HPDE6-E6E7 (cell line): ENCODE measurements around the gene ZCCHC13.
"Not testable (repeated sequence)": the region's sequence is repeated elsewhere in the genome, so short reads cannot be mapped to it uniquely, and the experiment has no call there.

ENCODE experiments used
- DNase-seq: peaks from one replicate; pipeline ENCODE4 v3.0.0; 2011; ENCODE audit warnings: missing footprints; ENCODE audit errors: extremely low spot score

The ZCCHC13 gene

DNA sequence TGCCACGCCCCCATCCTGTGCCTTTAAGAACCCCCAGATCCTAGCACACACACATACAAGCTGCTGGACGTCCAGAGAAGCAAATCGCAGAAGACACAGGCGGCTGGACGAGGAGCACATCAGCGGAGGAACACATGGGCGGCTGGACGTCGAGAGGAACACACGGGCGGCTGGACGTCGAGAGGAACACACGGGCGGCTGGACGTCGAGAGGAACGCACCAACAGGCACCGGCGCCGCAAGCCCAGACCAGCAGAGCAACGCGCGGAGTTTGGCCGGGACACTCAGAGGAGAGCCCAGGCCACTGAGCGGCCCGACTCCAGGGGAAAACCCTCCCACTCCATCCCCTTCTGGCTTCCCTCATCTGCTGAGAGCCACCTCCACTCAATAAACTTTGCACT, 17.2 kb downstream of the ZCCHC13 start:
- DNase-seq, result no peak

DNA sequence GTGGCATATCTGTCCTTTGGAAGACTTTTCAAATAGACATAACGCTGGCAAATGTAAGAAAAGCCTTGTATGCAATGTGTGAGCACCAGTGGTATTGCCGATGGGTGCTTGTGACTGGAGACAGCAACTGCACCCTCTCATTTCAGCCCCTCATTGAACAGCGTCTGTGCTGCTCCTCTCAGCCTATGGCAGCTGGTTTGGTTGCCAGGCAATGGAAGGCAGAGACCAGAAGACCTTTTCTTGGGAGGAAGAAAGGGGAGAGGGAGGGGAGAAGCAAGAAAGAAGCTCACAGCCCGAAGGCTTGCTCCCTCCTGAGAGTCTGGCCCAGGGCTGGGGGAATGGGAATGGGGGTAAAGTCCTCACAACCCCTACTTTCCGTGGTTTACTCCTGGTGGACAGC, 20.2 kb downstream of the ZCCHC13 start:
- no peak for DNase-seq

DNA sequence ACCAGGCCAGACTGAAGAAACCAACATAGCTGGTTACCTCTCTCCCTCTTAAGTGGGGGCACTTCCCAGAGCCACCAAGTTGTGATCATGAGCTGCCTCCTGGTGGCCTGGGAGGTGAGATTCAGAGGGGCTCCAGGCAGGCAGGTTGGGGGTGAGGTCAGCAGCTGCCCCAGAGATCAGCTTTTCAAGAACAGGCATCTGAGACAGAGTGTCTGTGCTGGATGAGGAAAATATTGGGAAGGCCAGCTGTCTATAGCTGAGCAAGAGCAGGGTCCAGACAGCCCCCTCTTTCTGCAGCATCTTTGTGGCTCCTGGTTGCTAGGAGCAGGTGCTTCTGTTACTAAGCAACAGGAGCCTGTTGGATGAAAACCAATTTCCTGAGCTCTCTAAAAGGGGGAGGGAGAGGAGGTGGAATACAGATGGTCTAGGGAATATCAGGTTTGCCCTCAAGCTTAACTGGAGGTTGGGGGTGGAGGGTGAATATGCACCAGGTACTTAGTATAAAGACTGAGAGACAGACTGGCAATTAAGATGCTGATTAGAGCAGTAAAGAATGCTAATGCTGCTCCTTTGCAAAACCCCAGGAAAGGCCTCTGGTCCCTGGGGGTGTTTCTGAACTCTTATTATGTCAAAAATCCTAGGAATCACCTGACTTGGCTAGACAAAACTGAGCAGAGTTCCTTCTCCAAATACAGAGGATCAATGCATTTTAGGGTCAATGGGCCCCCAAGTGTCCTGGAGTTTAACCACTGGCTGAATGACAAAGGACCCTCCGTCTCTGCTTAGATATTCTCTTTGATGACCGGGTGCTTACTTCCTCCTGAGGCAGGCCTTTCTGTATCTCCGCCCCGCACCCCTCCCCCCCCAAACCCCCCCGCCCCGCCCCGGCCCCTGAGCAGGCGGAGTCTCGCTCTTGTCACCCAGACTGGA, 21.4 kb downstream of the ZCCHC13 start:
- DNase-seq, result no peak

DNA sequence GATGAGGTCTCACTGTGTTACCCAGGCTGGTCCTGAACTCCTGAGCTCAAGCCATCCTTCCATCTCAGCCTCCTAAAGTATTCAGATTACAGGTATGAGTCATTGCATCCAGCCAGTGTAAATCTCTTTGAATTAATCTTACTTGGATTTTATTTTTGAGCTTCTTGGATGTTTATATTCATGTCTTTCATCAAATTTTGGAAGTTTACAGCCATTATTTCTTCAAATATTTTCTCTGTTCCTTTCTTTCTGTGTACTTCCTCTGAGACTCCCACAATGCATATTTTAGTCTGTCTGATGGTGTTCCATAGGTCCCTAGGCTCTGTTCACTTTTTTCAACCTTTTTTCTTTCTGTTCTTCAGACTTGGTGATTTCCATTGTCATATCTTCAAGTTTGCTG, 34.9 kb downstream of the ZCCHC13 start:
- no peak for DNase-seq

DNA sequence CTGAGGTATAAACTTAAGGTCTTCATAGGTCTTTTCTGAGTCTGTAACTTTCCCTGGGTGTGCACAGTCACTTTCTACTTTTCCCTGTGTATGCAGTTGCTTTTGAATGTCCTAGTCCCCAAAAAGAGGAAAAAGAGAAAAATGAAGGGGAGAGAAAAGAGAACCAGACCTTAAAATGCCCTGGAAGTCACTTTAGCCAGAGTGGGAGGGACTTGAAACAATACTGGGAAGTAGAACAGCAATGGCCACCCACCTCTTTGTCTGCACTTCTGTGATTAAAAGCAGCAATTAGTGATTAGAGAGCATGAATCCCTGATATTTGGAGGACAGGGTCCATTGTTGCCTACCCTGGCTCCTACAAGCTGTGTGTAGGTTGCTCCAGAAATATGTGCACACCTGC, 36.1 kb downstream of the ZCCHC13 start:
- DNase-seq, result no peak

DNA sequence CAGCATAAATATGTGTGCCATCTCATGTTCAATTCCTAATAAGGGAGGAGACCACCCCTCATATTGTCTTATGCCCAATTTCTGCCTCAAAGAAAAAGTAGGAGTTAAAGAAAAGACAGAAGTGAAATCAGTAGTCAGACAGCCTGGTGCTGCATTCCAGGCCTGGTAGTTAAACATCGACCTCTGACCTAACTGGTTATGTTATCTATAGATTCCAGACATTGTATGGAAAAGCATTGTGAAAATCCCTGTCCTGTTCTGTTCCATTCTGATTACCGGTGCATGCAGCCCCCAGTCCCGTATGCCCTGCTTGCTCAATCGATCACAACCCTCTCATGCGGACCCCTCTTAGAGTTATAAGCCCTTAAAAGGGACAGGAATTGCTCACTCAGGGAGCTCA, 38.2 kb downstream of the ZCCHC13 start:
- not testable (repeated sequence) for DNase-seq

DNA sequence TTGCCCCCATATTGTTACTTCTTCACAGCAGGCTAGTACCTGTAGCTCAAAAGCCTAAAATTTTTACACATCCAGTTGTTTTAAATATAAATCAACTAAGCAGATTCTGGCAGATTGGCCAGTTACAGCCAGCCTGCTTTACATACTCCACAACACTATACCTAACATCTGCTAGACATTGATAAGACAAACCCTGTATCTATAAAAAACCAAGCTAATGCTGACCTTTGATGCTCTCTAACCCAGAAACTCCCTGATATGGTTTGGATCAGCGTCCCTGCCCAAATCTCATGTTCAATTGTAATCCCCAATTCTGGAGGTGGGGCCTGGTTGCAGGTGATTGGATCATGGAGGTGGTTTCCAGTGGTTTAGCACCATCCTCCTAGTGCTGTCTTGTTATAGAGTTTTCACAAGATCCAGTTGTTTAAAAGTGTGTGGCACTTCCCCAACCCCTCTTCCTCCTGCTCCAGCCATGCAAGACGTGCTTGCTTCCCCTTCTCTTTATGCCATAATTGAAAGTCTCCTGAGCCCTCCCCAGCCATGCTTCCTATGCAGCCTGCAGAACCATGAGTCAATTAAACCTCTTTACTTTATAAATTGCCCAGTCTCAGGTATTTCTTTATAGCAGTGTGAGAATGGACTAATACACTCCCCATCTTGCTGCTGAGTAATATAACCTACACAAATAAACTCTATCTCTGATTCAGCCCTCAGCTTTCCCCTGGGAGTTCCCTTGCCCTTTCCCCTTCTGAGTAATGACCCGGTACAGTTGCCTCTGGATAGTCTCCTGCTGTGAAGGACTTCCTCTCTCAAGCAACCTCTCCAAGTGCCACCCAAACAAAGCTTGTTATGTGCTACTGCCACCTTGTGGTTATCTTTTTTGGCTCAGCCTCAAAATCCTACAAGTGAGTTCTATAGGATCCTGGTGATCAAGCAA, 39.6 kb downstream of the ZCCHC13 start:
- peak; percentile 51 for DNase-seq

DNA sequence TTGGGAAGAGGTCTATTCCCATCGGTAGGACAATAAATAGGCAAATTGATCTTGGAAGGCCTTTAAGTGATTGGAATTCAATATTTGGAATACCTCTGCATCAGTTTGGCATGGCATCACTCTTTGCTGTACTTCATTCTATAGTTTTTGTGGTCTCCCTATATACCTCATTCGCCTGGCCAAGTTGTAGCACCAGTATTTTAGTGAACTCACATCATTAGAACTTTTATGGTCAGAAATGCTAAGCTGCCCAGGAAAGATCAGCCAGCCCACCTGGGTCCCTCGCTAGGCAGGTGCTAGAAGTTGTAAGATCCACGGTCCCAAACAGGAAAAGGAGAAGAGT, 40.3 kb downstream of the ZCCHC13 start:
- DNase-seq, result no peak

DNA sequence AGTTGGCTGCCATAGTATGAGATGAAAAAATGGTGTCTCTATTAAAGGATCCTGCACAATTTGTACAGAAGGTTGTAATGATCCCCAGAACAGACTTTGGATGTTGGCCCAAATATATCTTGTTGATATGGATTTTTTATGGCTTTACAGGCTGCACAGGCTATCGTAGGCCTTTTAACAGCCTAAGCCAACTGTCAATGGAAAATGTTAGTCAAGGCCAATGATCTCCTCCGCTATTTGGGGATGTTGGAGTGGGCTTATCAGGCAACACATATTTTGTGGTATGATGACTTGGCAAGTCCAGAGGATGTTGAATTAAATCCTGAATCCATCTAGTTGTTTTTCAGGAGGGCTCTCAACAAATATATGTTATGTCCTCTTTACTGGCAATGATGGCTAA, 42.1 kb downstream of the ZCCHC13 start:
- DNase-seq, result no peak

DNA sequence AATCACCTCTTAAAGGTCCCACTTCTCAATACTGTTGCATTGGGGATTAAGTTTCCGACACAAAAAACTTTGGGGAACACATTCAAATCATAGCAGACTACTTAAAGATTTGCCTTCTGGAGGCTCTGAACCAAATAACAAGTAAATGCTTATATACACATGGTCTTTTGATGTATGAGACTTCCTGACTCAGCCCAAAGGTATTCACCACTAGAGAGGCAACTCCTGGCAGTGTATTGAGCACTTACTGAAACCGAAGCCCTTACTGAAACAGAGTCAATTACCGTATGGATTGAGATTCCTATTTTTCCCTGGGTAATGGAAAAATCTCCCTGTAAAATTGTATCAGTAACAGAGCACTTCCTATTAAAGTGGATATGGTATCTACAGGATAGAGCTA, 45.4 kb downstream of the ZCCHC13 start:
- no peak for DNase-seq

DNA sequence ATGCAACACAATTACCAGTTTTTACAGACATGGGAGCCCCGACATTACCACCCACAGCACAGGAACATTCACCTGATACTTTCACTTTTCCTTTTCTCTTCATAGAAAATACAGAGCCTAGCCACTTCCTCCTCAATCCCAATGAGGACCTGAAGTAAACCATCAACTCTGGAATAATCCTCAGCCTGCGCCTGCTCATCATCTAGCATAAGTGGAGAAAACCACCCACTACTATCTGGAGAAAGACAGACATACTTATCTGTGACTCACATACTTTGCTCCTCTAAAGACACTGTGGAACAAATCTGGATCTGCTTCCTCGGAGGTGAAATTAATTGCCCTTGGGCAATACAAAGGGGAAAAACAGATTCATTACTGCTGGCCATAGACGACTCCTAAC, 47.8 kb downstream of the ZCCHC13 start:
- DNase-seq, result no peak

DNA sequence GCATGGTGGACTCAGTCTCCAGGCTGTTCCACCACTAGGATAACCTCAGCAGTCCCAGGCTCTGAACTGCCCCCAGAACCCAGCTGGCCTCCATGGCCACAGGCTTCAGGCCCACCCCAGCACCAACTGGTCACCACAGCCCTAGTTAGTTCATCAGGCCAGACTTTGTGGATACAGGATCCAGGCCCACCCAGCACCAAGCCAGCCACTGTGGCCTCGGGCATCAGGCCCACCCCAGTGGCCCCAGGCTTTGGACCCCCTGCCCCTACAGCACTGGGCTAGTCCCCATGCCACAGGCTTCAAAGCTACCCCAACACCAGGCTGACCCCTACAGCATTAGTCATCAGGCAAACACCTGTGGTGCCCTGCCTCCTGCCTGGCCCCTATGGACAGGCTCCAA, 50.0 kb downstream of the ZCCHC13 start:
- no peak for DNase-seq
